Measurements from ENCODE around the gene PCDHA1. TPM values are rescaled to one million over a fixed set of nuclear protein-coding genes. Genes with fewer than 3 reads are reported as not detected.

PCDHA1 gene
- total RNA-seq, 2 donors from 2014 or later: not detected

GRCh38 chr5:141010047-141010793 lies 224.3 kb downstream of the PCDHA1 start:
- H3K9me3 ChIP-seq: no peaks in the 10 kb centered on the region
- DNase-seq (ENCODE audit: low spot score): no peak
- H3K27me3 ChIP-seq: no peaks in the 10 kb centered on the region
- H3K4me3 ChIP-seq: no peak overlapping the region
- H3K36me3 ChIP-seq: no peaks in the 10 kb centered on the region
- H3K27ac ChIP-seq: no peak overlapping the region
- no peaks in the 10 kb centered on the region for H3K4me1 ChIP-seq
- TF ChIP-seq CTCF (IDR thresholded peaks at IDR 0.05): no peak

- H3K36me3 ChIP-seq: no peaks in the 10 kb centered on the region
- H3K27me3 ChIP-seq: no peaks in the 10 kb centered on the region
- TF ChIP-seq CTCF (IDR thresholded peaks at IDR 0.05): no peak
- H3K9me3 ChIP-seq: no peaks in the 10 kb centered on the region
- H3K4me3 ChIP-seq: no peak overlapping the region
- no peak overlapping the region for H3K27ac ChIP-seq
- no peaks in the 10 kb centered on the region for H3K4me1 ChIP-seq
- DNase-seq (ENCODE audit: low spot score): no peak
Observed at GRCh38 chr5:141017943-141018342, 232.0 kb downstream of the PCDHA1 start.

GRCh38 chr5:141022384-141022783 lies 236.4 kb downstream of the PCDHA1 start:
- no peak for DNase-seq (ENCODE audit: low spot score)
- Histone ChIP-seq H3K9me3 (no peaks in the 10 kb centered on the region), H3K27me3 (no peaks in the 10 kb centered on the region), H3K4me3 (no peak overlapping the region), H3K27ac (no peak overlapping the region), H3K4me1 (no peaks in the 10 kb centered on the region), H3K36me3 (no peaks in the 10 kb centered on the region)
- no peak for TF ChIP-seq CTCF (IDR thresholded peaks at IDR 0.05)

GRCh38 chr5:141031006-141031405 lies 245.1 kb downstream of the PCDHA1 start:
- Histone ChIP-seq H3K4me1 (no peaks in the 10 kb centered on the region), H3K9me3 (no peaks in the 10 kb centered on the region), H3K36me3 (no peaks in the 10 kb centered on the region), H3K27ac (no peak overlapping the region), H3K27me3 (no peaks in the 10 kb centered on the region), H3K4me3 (no peak overlapping the region)
- no peak for DNase-seq (ENCODE audit: low spot score)
- TF ChIP-seq CTCF (IDR thresholded peaks at IDR 0.05): no peak

DNA sequence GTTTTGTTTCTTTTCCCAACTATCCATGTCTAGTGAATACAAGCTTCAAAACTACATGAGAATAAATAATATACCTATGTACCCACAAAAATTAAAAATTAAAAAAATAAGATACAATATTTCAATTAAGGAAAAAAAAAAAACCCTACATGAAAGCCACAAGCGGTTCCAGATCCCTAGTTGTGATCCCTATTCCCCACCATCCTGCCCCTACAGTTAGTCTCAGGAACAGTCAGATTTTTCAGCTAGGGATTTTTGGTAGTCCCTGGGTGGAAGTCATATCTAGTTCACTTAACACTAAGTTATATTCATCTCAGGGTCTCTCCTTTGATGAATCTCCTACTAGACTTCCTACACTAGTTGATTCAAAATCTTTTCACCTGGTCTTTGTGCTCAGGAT lies 246.7 kb downstream of the PCDHA1 start:
- H3K36me3 ChIP-seq: no peaks in the 10 kb centered on the region
- no peaks in the 10 kb centered on the region for H3K4me1 ChIP-seq
- H3K9me3 ChIP-seq: no peaks in the 10 kb centered on the region
- no peak overlapping the region for H3K27ac ChIP-seq
- H3K4me3 ChIP-seq: no peak overlapping the region
- no peaks in the 10 kb centered on the region for H3K27me3 ChIP-seq
- no peak for DNase-seq (ENCODE audit: low spot score)
- TF ChIP-seq CTCF (IDR thresholded peaks at IDR 0.05): no peak

DNA sequence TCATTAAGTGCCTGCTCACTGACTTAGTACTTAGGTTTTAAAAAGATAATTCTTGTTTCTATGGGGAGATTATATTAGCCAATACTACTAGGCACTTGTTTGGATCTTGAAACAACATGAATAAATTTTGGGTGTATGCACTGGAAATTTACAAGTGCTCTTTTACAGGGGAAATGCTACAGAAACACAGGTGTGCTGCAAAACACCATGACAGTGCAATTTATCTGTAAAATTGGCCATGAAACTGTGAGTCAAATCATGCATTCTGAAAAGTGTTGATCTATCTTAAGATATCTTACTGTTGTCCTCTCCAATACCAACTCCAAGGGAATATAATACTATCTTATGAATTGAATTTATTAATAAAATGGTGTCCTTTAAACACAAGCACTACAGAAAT lies 253.1 kb downstream of the PCDHA1 start:
- Histone ChIP-seq H3K4me1 (no peaks in the 10 kb centered on the region), H3K36me3 (no peaks in the 10 kb centered on the region), H3K27me3 (no peaks in the 10 kb centered on the region), H3K9me3 (no peaks in the 10 kb centered on the region), H3K27ac (no peak overlapping the region), H3K4me3 (no peak overlapping the region)
- DNase-seq (ENCODE audit: low spot score): no peak
- TF ChIP-seq CTCF (IDR thresholded peaks at IDR 0.05): no peak
